Measurements from ENCODE around the gene BCL2L1.

BCL2L1 gene

DNA sequence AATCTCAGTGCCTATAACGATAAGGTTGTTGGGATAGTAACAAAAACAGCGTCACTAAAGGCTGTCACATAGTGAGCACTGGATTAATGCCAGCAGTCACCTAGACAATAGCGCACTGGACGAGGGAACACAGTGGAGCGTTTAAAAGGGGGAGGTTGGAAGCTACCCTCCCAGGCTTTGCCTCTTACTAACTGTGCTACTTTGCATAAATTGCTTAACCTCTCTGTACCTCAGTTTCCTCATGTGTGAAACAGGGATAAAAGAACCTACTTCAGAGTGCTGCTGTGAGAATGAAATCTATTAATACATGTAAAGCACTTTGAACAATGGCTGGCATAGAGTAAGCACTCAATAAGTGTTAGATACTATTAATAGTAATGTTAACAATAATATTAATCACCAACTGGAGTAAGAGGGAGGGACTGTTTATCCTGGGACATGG is 10.5 kb downstream of the BCL2L1 start:
- ATAC-seq, result no peak
- TF ChIP-seq ESRRG (CRISPR knock-in tag; IDR thresholded peaks at IDR 0.05), result no peak
- TF ChIP-seq, protein P1, sequence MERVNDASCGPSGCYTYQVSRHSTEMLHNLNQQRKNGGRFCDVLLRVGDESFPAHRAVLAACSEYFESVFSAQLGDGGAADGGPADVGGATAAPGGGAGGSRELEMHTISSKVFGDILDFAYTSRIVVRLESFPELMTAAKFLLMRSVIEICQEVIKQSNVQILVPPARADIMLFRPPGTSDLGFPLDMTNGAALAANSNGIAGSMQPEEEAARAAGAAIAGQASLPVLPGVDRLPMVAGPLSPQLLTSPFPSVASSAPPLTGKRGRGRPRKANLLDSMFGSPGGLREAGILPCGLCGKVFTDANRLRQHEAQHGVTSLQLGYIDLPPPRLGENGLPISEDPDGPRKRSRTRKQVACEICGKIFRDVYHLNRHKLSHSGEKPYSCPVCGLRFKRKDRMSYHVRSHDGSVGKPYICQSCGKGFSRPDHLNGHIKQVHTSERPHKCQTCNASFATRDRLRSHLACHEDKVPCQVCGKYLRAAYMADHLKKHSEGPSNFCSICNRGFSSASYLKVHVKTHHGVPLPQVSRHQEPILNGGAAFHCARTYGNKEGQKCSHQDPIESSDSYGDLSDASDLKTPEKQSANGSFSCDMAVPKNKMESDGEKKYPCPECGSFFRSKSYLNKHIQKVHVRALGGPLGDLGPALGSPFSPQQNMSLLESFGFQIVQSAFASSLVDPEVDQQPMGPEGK (CRISPR knock-in tag; IDR thresholded peaks at IDR 0.05; ENCODE audit: borderline replicate concordance), result no peak
- no peak for TF ChIP-seq TCF4 (CRISPR knock-in tag; IDR thresholded peaks at IDR 0.05; ENCODE audit: borderline replicate concordance)
- TF ChIP-seq ZC3H10 (CRISPR knock-in tag; IDR thresholded peaks at IDR 0.05), result no peak
- no peak for TF ChIP-seq ARNTL (CRISPR knock-in tag; IDR thresholded peaks at IDR 0.05; ENCODE audit: borderline replicate concordance, low read depth)
- no peak for TF ChIP-seq CSDC2 (CRISPR knock-in tag; IDR thresholded peaks at IDR 0.05)
- TF ChIP-seq, protein P2, sequence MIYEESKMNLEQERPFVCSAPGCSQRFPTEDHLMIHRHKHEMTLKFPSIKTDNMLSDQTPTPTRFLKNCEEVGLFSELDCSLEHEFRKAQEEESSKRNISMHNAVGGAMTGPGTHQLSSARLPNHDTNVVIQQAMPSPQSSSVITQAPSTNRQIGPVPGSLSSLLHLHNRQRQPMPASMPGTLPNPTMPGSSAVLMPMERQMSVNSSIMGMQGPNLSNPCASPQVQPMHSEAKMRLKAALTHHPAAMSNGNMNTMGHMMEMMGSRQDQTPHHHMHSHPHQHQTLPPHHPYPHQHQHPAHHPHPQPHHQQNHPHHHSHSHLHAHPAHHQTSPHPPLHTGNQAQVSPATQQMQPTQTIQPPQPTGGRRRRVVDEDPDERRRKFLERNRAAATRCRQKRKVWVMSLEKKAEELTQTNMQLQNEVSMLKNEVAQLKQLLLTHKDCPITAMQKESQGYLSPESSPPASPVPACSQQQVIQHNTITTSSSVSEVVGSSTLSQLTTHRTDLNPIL (CRISPR knock-in tag; IDR thresholded peaks at IDR 0.05; ENCODE audit: low read depth), result no peak
- TF ChIP-seq ZFP30 (CRISPR knock-in tag; IDR thresholded peaks at IDR 0.05), result no peak
- TF ChIP-seq ZNF70 (CRISPR knock-in tag; IDR thresholded peaks at IDR 0.05), result no peak
- no peak for TF ChIP-seq ZFP3 (CRISPR knock-in tag; IDR thresholded peaks at IDR 0.05)
- TF ChIP-seq TOX (CRISPR knock-in tag; IDR thresholded peaks at IDR 0.05; ENCODE audit: borderline replicate concordance), result no peak
- TF ChIP-seq, protein P3, sequence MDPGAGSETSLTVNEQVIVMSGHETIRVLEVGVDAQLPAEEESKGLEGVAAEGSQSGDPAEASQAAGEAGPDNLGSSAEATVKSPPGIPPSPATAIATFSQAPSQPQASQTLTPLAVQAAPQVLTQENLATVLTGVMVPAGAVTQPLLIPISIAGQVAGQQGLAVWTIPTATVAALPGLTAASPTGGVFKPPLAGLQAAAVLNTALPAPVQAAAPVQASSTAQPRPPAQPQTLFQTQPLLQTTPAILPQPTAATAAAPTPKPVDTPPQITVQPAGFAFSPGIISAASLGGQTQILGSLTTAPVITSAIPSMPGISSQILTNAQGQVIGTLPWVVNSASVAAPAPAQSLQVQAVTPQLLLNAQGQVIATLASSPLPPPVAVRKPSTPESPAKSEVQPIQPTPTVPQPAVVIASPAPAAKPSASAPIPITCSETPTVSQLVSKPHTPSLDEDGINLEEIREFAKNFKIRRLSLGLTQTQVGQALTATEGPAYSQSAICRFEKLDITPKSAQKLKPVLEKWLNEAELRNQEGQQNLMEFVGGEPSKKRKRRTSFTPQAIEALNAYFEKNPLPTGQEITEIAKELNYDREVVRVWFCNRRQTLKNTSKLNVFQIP (CRISPR knock-in tag; IDR thresholded peaks at IDR 0.05; ENCODE audit: borderline replicate concordance, low read depth), result no peak
- no peak for TF ChIP-seq ISL1 (CRISPR knock-in tag; IDR thresholded peaks at IDR 0.05)
- TF ChIP-seq, protein P4, sequence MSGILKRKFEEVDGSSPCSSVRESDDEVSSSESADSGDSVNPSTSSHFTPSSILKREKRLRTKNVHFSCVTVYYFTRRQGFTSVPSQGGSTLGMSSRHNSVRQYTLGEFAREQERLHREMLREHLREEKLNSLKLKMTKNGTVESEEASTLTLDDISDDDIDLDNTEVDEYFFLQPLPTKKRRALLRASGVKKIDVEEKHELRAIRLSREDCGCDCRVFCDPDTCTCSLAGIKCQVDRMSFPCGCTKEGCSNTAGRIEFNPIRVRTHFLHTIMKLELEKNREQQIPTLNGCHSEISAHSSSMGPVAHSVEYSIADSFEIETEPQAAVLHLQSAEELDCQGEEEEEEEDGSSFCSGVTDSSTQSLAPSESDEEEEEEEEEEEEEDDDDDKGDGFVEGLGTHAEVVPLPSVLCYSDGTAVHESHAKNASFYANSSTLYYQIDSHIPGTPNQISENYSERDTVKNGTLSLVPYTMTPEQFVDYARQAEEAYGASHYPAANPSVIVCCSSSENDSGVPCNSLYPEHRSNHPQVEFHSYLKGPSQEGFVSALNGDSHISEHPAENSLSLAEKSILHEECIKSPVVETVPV (CRISPR knock-in tag; IDR thresholded peaks at IDR 0.05), result no peak

DNA sequence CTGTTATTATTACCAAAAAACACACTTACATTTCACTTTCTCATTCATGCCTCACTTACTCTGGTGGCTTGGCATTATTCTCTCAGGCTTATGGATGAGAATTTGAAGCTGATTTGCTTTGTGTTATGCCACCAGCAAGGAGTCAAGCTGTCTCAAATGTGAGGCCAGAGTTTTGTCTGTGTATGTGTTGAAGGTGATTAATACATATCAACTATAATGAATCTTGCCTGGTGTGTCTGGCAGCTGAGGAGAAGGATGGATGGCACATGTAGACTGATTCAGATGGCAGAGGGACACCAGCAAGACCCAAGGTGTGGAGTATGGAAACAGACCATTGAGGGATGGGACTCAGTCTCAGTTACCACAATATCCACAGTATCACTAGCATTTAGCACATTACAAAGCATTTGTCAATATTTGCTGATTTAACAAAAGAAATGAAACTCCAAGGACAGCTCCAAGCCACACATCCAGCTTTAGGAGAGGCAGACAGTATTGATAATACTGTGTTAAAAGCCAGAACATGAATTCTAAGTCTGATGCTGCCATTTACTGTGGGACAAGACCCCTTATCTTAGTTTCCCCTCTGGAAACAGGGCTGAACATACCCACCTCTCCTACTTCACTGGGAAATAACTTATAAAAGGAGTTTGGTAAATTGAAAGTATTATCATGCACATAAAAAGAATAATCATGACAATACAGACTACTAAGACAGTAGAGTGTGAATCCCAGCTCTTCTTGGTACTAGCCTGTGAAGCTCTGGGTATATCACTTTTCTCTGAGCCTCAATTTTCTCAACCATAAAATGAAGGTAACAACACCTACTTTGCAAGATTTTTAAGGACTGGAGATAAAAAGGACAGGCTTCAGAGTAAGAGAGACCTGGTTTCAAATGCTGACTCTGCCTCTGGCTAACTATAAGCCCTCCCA is 11.2 kb downstream of the BCL2L1 start:
- no peak for ATAC-seq
- no peak for TF ChIP-seq SNAI2 (CRISPR knock-in tag; IDR thresholded peaks at IDR 0.05)
- TF ChIP-seq TOX (CRISPR knock-in tag; IDR thresholded peaks at IDR 0.05; ENCODE audit: borderline replicate concordance), result no peak
- TF ChIP-seq ZNF8 (CRISPR knock-in tag; IDR thresholded peaks at IDR 0.05), result no peak
- no peak for TF ChIP-seq ZFP30 (CRISPR knock-in tag; IDR thresholded peaks at IDR 0.05)
- no peak for TF ChIP-seq ZFP3 (CRISPR knock-in tag; IDR thresholded peaks at IDR 0.05)

DNA sequence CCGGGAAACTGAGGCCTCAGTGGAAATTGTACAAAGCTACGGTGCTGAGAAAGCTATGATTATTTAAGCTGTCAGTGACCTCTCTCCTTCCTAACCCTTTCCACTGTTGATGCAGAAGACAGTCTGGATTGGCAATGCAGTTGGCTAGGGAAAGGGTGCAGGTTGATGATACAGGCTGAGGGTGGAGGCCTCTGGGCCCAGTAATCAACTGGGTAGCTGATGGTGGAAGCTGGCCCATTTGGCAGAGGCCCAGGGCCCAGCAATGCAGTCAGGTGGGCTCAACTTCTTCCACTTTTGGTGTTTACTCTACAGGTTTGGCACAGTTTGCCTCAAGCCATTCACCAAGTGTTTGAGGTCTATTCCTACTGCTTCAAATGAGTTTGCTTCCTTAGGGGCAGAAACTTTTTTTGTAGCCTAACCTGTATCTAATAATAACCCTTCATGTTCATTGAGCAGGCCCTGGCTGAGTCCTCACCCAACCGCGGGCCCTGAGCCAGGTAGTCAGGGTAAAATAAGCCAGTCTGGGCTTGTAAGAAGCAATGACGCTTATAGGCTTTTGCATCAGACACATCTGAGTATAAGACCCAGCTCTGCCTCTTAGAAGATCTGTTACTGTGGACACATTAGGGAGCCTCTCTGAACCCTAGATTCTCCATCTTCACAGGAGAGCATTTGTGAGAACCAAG is 12.1 kb downstream of the BCL2L1 start:
- TF ChIP-seq TCF4 (CRISPR knock-in tag; IDR thresholded peaks at IDR 0.05; ENCODE audit: borderline replicate concordance) (no peak), ARNTL (CRISPR knock-in tag; IDR thresholded peaks at IDR 0.05; ENCODE audit: borderline replicate concordance, low read depth) (no peak), TOX (CRISPR knock-in tag; IDR thresholded peaks at IDR 0.05; ENCODE audit: borderline replicate concordance) (no peak), ZNF565 (CRISPR knock-in tag; conservative IDR thresholded peaks at IDR 0.05; ENCODE audit: low read depth) (no peak), BACH2 (CRISPR knock-in tag; IDR thresholded peaks at IDR 0.05; ENCODE audit: borderline replicate concordance) (no peak), ZNF70 (CRISPR knock-in tag; IDR thresholded peaks at IDR 0.05) (no peak), OSR1 (CRISPR knock-in tag; IDR thresholded peaks at IDR 0.05) (no peak), CSDC2 (CRISPR knock-in tag; IDR thresholded peaks at IDR 0.05) (no peak), ZC3H10 (CRISPR knock-in tag; IDR thresholded peaks at IDR 0.05) (no peak), GLIS3 (CRISPR knock-in tag; IDR thresholded peaks at IDR 0.05) (no peak)
- TF ChIP-seq, protein P5, sequence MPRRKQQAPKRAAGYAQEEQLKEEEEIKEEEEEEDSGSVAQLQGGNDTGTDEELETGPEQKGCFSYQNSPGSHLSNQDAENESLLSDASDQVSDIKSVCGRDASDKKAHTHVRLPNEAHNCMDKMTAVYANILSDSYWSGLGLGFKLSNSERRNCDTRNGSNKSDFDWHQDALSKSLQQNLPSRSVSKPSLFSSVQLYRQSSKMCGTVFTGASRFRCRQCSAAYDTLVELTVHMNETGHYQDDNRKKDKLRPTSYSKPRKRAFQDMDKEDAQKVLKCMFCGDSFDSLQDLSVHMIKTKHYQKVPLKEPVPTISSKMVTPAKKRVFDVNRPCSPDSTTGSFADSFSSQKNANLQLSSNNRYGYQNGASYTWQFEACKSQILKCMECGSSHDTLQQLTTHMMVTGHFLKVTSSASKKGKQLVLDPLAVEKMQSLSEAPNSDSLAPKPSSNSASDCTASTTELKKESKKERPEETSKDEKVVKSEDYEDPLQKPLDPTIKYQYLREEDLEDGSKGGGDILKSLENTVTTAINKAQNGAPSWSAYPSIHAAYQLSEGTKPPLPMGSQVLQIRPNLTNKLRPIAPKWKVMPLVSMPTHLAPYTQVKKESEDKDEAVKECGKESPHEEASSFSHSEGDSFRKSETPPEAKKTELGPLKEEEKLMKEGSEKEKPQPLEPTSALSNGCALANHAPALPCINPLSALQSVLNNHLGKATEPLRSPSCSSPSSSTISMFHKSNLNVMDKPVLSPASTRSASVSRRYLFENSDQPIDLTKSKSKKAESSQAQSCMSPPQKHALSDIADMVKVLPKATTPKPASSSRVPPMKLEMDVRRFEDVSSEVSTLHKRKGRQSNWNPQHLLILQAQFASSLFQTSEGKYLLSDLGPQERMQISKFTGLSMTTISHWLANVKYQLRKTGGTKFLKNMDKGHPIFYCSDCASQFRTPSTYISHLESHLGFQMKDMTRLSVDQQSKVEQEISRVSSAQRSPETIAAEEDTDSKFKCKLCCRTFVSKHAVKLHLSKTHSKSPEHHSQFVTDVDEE (CRISPR knock-in tag; IDR thresholded peaks at IDR 0.05), result no peak
- ATAC-seq, result no peak

Measured in SK-N-SH treated with all-trans-retinoic acid at 6 μM for 48 hours (cell line).